ENCODE measurements around the gene MDP1.

Gene MDP1

GRCh38 chr14:24216345-24216699, 456 bp upstream of the MDP1 start:
- no peak for DNase-seq (ENCODE audit: extremely low read depth, insufficient read length)
- no peak for TF ChIP-seq CTCF (IDR thresholded peaks at IDR 0.05; ENCODE audit: insufficient read depth, low read length, poor library complexity, severe bottlenecking)
- peaks cover 5% of the 10 kb centered on the region for H3K36me3 ChIP-seq (ENCODE audit: control insufficient read depth, insufficient read depth, low read length)
- H3K4me3 ChIP-seq (replicated peaks; ENCODE audit: low read depth, low read length) = peak overlapping the region; percentile 92; the same call in 1 of the 2 replicates
- no peaks in the 10 kb centered on the region for H3K27me3 ChIP-seq (replicated peaks; ENCODE audit: control insufficient read depth, insufficient read depth, low read length)

GRCh38 chr14:24213866-24214662, 1.8 kb downstream of the MDP1 start:
- Histone ChIP-seq H3K36me3 (ENCODE audit: control insufficient read depth, insufficient read depth, low read length) (peaks cover 19% of the 10 kb centered on the region), H3K27me3 (replicated peaks; ENCODE audit: control insufficient read depth, insufficient read depth, low read length) (no peaks in the 10 kb centered on the region), H3K4me3 (replicated peaks; ENCODE audit: low read depth, low read length) (peak overlapping the region; percentile 82)
- no peak for DNase-seq (ENCODE audit: extremely low read depth, insufficient read length)
- TF ChIP-seq CTCF (IDR thresholded peaks at IDR 0.05; ENCODE audit: insufficient read depth, low read length, poor library complexity, severe bottlenecking) = peak; percentile 24

- Histone ChIP-seq H3K36me3 (ENCODE audit: control insufficient read depth, insufficient read depth, low read length) (peaks cover 19% of the 10 kb centered on the region), H3K4me3 (replicated peaks; ENCODE audit: low read depth, low read length) (peak within 1 kb of the TSS; percentile 82), H3K27me3 (replicated peaks; ENCODE audit: control insufficient read depth, insufficient read depth, low read length) (no peaks in the 10 kb centered on the region)
- no peak for TF ChIP-seq CTCF (IDR thresholded peaks at IDR 0.05; ENCODE audit: insufficient read depth, low read length, poor library complexity, severe bottlenecking)
- peak; percentile 96 for DNase-seq (ENCODE audit: extremely low read depth, insufficient read length)
These were observed 2.7 kb downstream of the MDP1 start, which contains the start of gene CHMP4A for GRCh38 chr14:24212924-24213865. Gene CHMP4A, minus strand, starts transcription at chr14:24213488. Its CDS starts 49 bp downstream, at chr14:24213439.

- H3K27me3 ChIP-seq (replicated peaks; ENCODE audit: control insufficient read depth, insufficient read depth, low read length) = no peaks in the 10 kb centered on the region
- no peak for DNase-seq (ENCODE audit: extremely low read depth, insufficient read length)
- peaks cover 29% of the 10 kb centered on the region for H3K36me3 ChIP-seq (ENCODE audit: control insufficient read depth, insufficient read depth, low read length)
- no peak overlapping the region for H3K4me3 ChIP-seq (replicated peaks; ENCODE audit: low read depth, low read length)
- TF ChIP-seq CTCF (IDR thresholded peaks at IDR 0.05; ENCODE audit: insufficient read depth, low read length, poor library complexity, severe bottlenecking) = no peak
These were observed 4.6 kb downstream of the MDP1 start for GRCh38 chr14:24211311-24211710.

GRCh38 chr14:24207625-24208024, 8.2 kb downstream of the MDP1 start:
- Histone ChIP-seq H3K36me3 (ENCODE audit: control insufficient read depth, insufficient read depth, low read length) (peaks cover 38% of the 10 kb centered on the region), H3K4me3 (replicated peaks; ENCODE audit: low read depth, low read length) (no peak overlapping the region), H3K27me3 (replicated peaks; ENCODE audit: control insufficient read depth, insufficient read depth, low read length) (no peaks in the 10 kb centered on the region)
- no peak for TF ChIP-seq CTCF (IDR thresholded peaks at IDR 0.05; ENCODE audit: insufficient read depth, low read length, poor library complexity, severe bottlenecking)
- DNase-seq (ENCODE audit: extremely low read depth, insufficient read length) = no peak

Data from GM06990 (cell line).